SJCRH30 (cell line): ENCODE results near the gene ASPM. TPM values are rescaled to one million over a fixed set of nuclear protein-coding genes. Genes with fewer than 3 reads are reported as not detected.
"Not testable (repeated sequence)": the region's sequence is repeated elsewhere in the genome, so short reads cannot be mapped to it uniquely, and the experiment has no call there.

Experiments
- DNase-seq, 2 experiments: peaks; one replicate each; pipeline ENCODE4 v3.0.0-alpha.2; 2015 to 2020
- H3K27ac ChIP-seq: fragments of 250-450 bp; sonication (Bioruptor Pico); 2 replicates; pipeline ENCODE4 v1.5.1; 2020; ENCODE audit warnings: mild to moderate bottlenecking, moderate library complexity
- H3K27me3 ChIP-seq: fragments of 250-450 bp; sonication (Bioruptor Pico); 2 replicates; pipeline ENCODE4 v1.5.1; 2020; ENCODE audit warnings: mild to moderate bottlenecking, moderate library complexity
- H3K36me3 ChIP-seq: fragments of 250-450 bp; sonication (Bioruptor Pico); 2 replicates; pipeline ENCODE4 v1.5.1; 2020; ENCODE audit warnings: mild to moderate bottlenecking, moderate library complexity
- H3K4me1 ChIP-seq: fragments of 250-450 bp; sonication (Bioruptor Pico); 2 replicates; pipeline ENCODE4 v1.5.1; 2020; ENCODE audit warnings: mild to moderate bottlenecking, moderate library complexity
- H3K4me3 ChIP-seq: fragments of 250-450 bp; sonication (Bioruptor Pico); 2 replicates; pipeline ENCODE4 v1.5.1; 2020; ENCODE audit warnings: mild to moderate bottlenecking, moderate library complexity
- H3K9me3 ChIP-seq: fragments of 250-450 bp; sonication (Bioruptor Pico); replicated peaks from 2 replicates; pipeline ENCODE4 v1.5.1; 2020; ENCODE audit warnings: mild to moderate bottlenecking, moderate library complexity
- total RNA-seq: library from RNA; depleted of rRNA; stranded (reverse); fragments of >200 nt; shearing (Covaris generic); gene quantifications from 2 replicates; pipeline ENCODE4 v1.2.3, GENCODE V29; 2014

ASPM gene
- total RNA-seq, 1 experiment from 2014 or later = 76.1 TPM

GRCh38 chr1:197080323-197080722 is 66.1 kb downstream of the ASPM start:
- peaks cover 39% of the 10 kb centered on the region for H3K36me3 ChIP-seq
- H3K27me3 ChIP-seq = no peaks in the 10 kb centered on the region

GRCh38 chr1:197076585-197076984 is 69.9 kb downstream of the ASPM start:
- H3K36me3 ChIP-seq = peaks cover 3% of the 10 kb centered on the region; the same call in 1 of the 2 replicates
- no peak overlapping the region for H3K4me3 ChIP-seq
- no peak for DNase-seq
- H3K4me1 ChIP-seq = no peaks in the 10 kb centered on the region
- H3K27ac ChIP-seq = no peak overlapping the region
- H3K9me3 ChIP-seq = no peaks in the 10 kb centered on the region
- no peaks in the 10 kb centered on the region for H3K27me3 ChIP-seq

More at GRCh38 chr1:197080323-197080722, 66.1 kb downstream of the ASPM start:
- no peak overlapping the region for H3K27ac ChIP-seq
- no peak for DNase-seq
- no peak overlapping the region for H3K4me3 ChIP-seq
- no peaks in the 10 kb centered on the region for H3K4me1 ChIP-seq
- H3K9me3 ChIP-seq = no peaks in the 10 kb centered on the region

DNA sequence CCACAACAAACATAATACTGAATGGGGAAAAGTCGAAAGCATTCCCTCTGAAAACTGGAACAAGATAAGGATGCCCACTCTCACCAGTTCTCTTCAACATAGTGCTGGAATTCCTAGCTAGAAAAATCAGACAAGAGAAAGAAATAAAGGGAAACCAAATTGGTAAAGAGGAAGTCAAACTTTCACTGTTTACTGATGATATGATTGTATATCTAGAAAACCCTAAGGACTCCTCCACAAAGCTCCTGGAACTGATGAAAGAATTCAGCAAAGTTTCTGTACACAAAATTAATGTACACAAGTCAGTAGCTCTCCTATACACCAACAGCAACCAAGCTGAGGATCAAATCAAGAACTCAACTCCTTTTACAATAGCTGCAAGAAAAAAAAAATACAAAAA is 72.5 kb downstream of the ASPM start:
- H3K27me3 ChIP-seq = no peaks in the 10 kb centered on the region
- no peak overlapping the region for H3K4me3 ChIP-seq
- H3K4me1 ChIP-seq = no peaks in the 10 kb centered on the region
- no peak for DNase-seq
- H3K36me3 ChIP-seq = no peaks in the 10 kb centered on the region
- no peak overlapping the region for H3K27ac ChIP-seq
- H3K9me3 ChIP-seq = no peaks in the 10 kb centered on the region

DNA sequence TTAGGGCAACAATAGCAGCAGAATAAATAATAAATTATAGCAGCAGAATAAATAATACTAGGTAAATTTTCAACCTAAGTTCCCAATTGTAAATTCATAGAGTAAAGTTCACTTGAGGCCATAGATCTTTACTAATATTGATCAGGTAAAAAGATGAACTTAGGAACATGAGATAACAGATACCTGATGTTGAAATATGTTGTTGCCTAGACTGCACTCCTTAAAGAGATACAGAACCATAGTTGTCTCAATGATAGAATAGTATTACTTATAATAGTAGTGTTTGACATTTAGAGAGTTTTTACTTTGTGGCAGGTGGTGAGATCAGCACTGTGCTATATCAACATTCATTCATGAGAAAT is 79.0 kb downstream of the ASPM start:
- no peaks in the 10 kb centered on the region for H3K4me1 ChIP-seq
- no peak overlapping the region for H3K27ac ChIP-seq
- no peak overlapping the region for H3K4me3 ChIP-seq
- no peaks in the 10 kb centered on the region for H3K36me3 ChIP-seq
- no peaks in the 10 kb centered on the region for H3K27me3 ChIP-seq
- no peak for DNase-seq
- H3K9me3 ChIP-seq = no peaks in the 10 kb centered on the region

DNA sequence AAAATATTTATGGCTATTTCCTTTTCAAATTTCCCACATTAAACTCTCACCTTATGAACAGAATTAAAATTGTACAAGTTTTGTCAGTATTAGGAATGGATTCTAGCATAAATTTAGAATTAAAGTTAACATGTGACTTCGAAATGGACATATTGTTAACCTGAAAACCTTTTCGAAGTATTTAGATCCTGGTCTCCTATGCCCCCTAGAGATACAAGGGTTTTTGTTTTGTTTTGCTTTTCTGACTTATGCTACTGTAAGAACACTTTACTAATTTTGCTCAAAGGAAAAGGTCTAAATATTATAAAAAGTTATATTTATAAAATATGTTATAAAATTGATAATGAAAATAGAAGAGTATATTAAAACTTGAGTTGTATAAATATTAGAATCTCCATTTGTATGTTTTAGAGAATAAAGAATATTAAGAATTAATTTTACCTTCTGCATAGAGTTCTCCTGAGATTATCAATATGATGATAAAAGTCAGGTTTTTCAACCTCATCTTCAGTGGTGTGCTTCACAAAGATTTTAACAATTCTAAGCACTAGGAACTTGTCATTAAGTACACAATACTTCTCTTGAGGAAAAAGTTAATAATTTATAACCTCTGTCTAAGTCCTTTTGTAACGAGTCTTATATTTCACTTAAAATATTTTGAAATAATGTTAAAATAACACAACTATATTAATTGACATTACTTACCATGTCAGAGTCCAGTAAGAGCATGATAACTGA is 79.6 kb downstream of the ASPM start, which contains the start of gene F13B:
Gene F13B (minus strand): TSS at position 542 of the 738 bp plus-strand sequence. CDS start 37 bp downstream, at position 505.
- Histone ChIP-seq H3K4me1 (no peaks in the 10 kb centered on the region), H3K27ac (no peak within 1 kb of the TSS), H3K4me3 (no peak within 1 kb of the TSS), H3K27me3 (no peaks in the 10 kb centered on the region), H3K9me3 (no peaks in the 10 kb centered on the region), H3K36me3 (no peaks in the 10 kb centered on the region)
- no peak for DNase-seq

- no peaks in the 10 kb centered on the region for H3K9me3 ChIP-seq
- H3K36me3 ChIP-seq = no peaks in the 10 kb centered on the region
- no peak overlapping the region for H3K4me3 ChIP-seq
- no peak for DNase-seq
- no peaks in the 10 kb centered on the region for H3K4me1 ChIP-seq
- no peak overlapping the region for H3K27ac ChIP-seq
- no peaks in the 10 kb centered on the region for H3K27me3 ChIP-seq
Observed at GRCh38 chr1:197066277-197066676, 80.2 kb downstream of the ASPM start.

DNA sequence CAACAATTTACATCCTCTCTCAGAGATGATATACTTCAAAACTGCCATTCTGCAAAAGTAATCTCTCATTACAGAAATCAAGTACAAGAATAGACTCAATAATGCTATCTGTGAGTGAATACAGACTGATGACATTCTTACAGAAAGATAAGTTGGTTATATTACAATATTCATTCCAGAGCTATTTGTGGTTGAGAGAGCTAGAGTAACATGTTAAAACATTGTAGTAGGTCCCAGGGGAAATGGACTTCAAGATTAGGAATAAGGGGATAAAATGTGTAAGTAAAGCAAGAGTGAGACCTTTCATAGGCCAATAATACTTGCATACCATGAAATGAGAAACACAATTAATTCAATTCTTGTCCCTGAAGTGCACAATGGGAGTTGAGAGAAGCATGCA is 80.9 kb downstream of the ASPM start:
- no peak for DNase-seq
- H3K4me1 ChIP-seq = no peaks in the 10 kb centered on the region
- no peak overlapping the region for H3K27ac ChIP-seq
- no peaks in the 10 kb centered on the region for H3K27me3 ChIP-seq
- no peaks in the 10 kb centered on the region for H3K9me3 ChIP-seq
- H3K4me3 ChIP-seq = no peak overlapping the region
- H3K36me3 ChIP-seq = no peaks in the 10 kb centered on the region

DNA sequence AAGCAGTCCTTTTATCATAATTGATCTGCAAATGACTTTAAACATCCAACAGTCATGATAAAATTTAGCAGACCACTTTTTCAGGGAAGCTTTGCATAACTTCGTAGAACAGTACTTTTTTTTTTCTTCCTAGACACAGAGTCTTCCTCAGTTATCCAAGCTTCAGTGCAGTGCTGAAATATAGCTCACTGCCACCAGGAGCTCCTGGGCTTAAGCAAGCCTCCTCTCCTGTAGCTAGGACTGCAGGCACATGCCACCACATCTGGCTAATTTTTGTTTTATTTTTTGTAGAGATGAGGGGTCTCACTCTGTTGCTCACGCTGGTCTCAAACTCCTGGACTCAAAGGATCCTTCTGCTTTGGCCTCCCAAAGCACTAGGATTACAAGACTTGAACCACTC is 83.3 kb downstream of the ASPM start:
- no peaks in the 10 kb centered on the region for H3K27me3 ChIP-seq
- H3K27ac ChIP-seq = no peak overlapping the region
- DNase-seq = no peak
- no peaks in the 10 kb centered on the region for H3K9me3 ChIP-seq
- no peak overlapping the region for H3K4me3 ChIP-seq
- no peaks in the 10 kb centered on the region for H3K4me1 ChIP-seq
- no peaks in the 10 kb centered on the region for H3K36me3 ChIP-seq

GRCh38 chr1:197062692-197063091 is 83.8 kb downstream of the ASPM start:
- no peak overlapping the region for H3K4me3 ChIP-seq
- H3K9me3 ChIP-seq = no peaks in the 10 kb centered on the region
- no peak overlapping the region for H3K27ac ChIP-seq
- H3K36me3 ChIP-seq = no peaks in the 10 kb centered on the region
- no peaks in the 10 kb centered on the region for H3K27me3 ChIP-seq
- no peak for DNase-seq
- H3K4me1 ChIP-seq = no peaks in the 10 kb centered on the region

- no peak for DNase-seq
- Histone ChIP-seq H3K27ac (no peak overlapping the region), H3K36me3 (no peaks in the 10 kb centered on the region), H3K4me3 (no peak overlapping the region), H3K9me3 (no peaks in the 10 kb centered on the region), H3K27me3 (no peaks in the 10 kb centered on the region), H3K4me1 (no peaks in the 10 kb centered on the region)
Observed at GRCh38 chr1:197049100-197049499, 97.4 kb downstream of the ASPM start.

- no peaks in the 10 kb centered on the region for H3K36me3 ChIP-seq
- no peaks in the 10 kb centered on the region for H3K4me1 ChIP-seq
- no peak overlapping the region for H3K27ac ChIP-seq
- no peaks in the 10 kb centered on the region for H3K27me3 ChIP-seq
- H3K4me3 ChIP-seq = no peak overlapping the region
- no peaks in the 10 kb centered on the region for H3K9me3 ChIP-seq
- no peak for DNase-seq
Observed at GRCh38 chr1:197042676-197043341, 103.7 kb downstream of the ASPM start.

DNA sequence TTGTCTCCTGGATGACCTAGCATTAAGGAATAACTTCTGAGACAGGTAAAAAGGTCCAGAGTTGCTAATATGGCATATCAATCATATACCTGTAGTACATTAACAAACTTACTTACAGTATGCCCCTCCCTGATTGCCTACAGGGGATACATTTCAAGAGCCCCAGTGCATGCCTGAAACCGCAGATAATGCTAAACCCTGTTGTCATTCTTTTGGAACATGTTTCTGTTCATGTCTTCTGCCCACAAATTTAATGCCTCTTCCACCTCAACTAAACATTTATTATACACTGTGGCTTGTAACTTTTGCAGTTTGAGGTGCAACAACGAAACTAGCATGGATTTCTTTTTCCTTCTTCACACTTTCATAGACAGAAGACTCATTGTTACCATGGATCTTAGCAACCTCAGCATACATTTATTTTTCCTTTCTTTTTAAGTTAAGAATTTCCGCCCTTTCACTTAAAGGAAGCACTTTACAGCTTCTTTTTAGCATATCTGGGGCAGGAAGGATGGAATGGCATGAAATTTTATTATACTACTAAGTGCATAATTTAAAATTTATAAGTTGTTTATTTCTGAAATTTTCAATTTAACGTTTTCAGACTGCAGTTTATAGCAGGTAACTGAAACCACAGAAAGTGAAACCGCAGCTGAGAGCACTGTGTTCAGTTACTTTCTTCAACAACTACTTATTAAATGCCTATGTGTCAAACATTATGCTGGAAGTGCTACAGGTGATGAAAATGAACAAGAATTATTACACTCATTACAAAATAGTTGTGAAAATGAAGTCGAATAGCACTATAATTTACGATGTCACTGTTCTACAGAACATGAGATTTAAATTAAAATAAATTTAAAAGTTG is 104.7 kb downstream of the ASPM start:
- H3K4me1 ChIP-seq = no peaks in the 10 kb centered on the region
- no peak for DNase-seq

GRCh38 chr1:197036861-197037260 is 109.6 kb downstream of the ASPM start:
- no peaks in the 10 kb centered on the region for H3K9me3 ChIP-seq

More for the DNA sequence above, 104.7 kb downstream of the ASPM start:
- no peaks in the 10 kb centered on the region for H3K9me3 ChIP-seq
- H3K4me3 ChIP-seq = no peak overlapping the region
- H3K27ac ChIP-seq = no peak overlapping the region
- H3K27me3 ChIP-seq = no peaks in the 10 kb centered on the region
- H3K36me3 ChIP-seq = no peaks in the 10 kb centered on the region

DNA sequence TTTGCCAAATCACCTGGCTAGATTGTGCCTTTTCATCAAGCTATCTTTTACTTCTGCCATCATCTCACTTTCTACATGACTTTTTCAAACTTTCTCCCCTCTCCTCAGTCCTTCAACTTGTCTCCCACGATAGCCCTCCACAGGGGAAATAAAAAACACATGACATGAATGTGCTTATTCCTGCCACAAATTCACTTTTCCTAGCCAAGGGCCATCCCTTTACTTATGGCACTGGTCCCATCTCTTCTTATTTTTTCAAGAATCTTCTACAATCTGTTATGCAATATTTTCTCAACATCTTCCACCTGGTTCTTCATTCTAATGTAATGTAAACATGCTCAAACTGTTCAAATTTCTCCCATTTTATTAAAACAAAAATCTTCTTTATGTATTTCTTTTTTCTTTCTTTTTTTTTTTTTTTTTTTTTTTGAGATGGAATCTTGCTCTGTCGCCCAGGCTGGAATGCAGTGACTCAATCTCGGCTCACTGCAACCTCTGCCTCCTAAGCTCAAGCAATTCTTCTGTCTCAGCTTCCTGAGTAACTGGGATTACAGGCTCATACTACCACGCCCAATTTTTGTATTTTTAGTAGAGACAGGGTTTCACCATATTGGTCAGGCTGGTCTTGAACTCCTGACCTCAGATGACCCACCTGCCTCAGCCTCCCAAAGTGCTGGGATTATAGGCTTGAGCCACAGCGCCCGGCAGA is 111.7 kb downstream of the ASPM start:
- not testable (repeated sequence) for H3K9me3 ChIP-seq, H3K27me3 ChIP-seq, DNase-seq, H3K27ac ChIP-seq, H3K4me3 ChIP-seq, H3K36me3 ChIP-seq, H3K4me1 ChIP-seq

More at GRCh38 chr1:197036861-197037260, 109.6 kb downstream of the ASPM start:
- H3K36me3 ChIP-seq = no peaks in the 10 kb centered on the region
- no peak for DNase-seq
- H3K4me3 ChIP-seq = no peak overlapping the region
- H3K27ac ChIP-seq = no peak overlapping the region
- no peaks in the 10 kb centered on the region for H3K4me1 ChIP-seq
- H3K27me3 ChIP-seq = no peaks in the 10 kb centered on the region
